Measurements from ENCODE around the gene PPP1R3G. TPM values are rescaled to one million over a fixed set of nuclear protein-coding genes. Genes with fewer than 3 reads are reported as not detected.

Gene PPP1R3G
- total and polyA plus RNA-seq, 2 of the 13 experiments (the other 11 are each of a cell fraction or from before 2014, with no cell fraction given) = 1.2 to 1.3 TPM

DNA sequence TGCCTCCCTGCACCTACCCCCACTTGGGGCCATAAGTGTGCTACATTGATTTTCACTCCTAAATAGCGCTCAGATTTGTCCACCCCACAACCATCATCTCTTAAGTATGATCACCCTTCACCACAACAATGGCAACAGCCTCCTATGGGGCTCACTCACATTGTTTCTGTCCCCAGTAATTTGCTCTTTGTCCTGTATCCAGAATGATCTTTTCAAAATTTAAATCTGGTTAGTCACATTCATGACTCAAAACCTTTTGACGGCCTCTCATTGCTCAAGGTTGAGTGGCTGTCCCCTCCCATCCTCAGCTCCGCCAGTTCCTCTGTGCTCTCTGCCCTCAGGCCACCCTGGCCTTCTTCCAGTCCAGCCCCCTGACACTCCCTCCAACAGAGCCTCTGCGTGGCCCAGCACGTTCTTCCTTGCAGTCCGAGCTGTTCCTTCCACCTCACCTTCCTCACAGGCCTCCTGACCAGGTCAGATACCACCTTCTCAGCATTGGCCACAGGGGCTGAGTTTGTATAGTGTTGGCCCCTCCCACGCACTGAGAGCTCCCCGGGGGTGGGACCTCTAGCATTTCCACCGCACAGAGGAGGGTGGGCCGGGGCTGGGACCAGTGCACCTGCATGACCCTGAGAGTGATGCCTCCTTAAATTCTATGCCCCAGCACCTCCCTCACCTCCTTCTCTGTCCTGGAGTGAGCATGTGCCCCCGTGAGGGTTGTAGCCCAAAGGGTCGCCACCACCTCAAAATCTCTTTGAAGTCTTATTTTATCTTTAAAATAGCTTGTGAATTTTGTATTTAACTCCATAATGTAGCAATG is 2.4 kb upstream of the PPP1R3G start (continued):
- TF ChIP-seq, protein P1, sequence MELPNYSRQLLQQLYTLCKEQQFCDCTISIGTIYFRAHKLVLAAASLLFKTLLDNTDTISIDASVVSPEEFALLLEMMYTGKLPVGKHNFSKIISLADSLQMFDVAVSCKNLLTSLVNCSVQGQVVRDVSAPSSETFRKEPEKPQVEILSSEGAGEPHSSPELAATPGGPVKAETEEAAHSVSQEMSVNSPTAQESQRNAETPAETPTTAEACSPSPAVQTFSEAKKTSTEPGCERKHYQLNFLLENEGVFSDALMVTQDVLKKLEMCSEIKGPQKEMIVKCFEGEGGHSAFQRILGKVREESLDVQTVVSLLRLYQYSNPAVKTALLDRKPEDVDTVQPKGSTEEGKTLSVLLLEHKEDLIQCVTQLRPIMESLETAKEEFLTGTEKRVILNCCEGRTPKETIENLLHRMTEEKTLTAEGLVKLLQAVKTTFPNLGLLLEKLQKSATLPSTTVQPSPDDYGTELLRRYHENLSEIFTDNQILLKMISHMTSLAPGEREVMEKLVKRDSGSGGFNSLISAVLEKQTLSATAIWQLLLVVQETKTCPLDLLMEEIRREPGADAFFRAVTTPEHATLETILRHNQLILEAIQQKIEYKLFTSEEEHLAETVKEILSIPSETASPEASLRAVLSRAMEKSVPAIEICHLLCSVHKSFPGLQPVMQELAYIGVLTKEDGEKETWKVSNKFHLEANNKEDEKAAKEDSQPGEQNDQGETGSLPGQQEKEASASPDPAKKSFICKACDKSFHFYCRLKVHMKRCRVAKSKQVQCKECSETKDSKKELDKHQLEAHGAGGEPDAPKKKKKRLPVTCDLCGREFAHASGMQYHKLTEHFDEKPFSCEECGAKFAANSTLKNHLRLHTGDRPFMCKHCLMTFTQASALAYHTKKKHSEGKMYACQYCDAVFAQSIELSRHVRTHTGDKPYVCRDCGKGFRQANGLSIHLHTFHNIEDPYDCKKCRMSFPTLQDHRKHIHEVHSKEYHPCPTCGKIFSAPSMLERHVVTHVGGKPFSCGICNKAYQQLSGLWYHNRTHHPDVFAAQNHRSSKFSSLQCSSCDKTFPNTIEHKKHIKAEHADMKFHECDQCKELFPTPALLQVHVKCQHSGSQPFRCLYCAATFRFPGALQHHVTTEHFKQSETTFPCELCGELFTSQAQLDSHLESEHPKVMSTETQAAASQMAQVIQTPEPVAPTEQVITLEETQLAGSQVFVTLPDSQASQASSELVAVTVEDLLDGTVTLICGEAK (IDR thresholded peaks at IDR 0.05) = no peak
- TF ChIP-seq, protein P1 (CRISPR knock-in tag; IDR thresholded peaks at IDR 0.05) = peak; percentile 83
- TF ChIP-seq ZNF260 (CRISPR knock-in tag; IDR thresholded peaks at IDR 0.05; ENCODE audit: borderline replicate concordance, low read depth) (no peak), ZNF614 (CRISPR knock-in tag; IDR thresholded peaks at IDR 0.05; ENCODE audit: borderline replicate concordance) (no peak), ZNF460 (CRISPR knock-in tag; IDR thresholded peaks at IDR 0.05; ENCODE audit: borderline replicate concordance) (no peak; the same call in 1 of the 2 replicates), ZNF138 (CRISPR knock-in tag; IDR thresholded peaks at IDR 0.05; ENCODE audit: low read depth) (peak; percentile 62; the same call in 1 of the 2 replicates), ZNF777 (CRISPR knock-in tag; IDR thresholded peaks at IDR 0.05) (no peak), TCF12 (IDR thresholded peaks at IDR 0.05) (no peak), TCF12 (CRISPR knock-in tag; IDR thresholded peaks at IDR 0.05) (no peak)
- TF ChIP-seq, protein P2, sequence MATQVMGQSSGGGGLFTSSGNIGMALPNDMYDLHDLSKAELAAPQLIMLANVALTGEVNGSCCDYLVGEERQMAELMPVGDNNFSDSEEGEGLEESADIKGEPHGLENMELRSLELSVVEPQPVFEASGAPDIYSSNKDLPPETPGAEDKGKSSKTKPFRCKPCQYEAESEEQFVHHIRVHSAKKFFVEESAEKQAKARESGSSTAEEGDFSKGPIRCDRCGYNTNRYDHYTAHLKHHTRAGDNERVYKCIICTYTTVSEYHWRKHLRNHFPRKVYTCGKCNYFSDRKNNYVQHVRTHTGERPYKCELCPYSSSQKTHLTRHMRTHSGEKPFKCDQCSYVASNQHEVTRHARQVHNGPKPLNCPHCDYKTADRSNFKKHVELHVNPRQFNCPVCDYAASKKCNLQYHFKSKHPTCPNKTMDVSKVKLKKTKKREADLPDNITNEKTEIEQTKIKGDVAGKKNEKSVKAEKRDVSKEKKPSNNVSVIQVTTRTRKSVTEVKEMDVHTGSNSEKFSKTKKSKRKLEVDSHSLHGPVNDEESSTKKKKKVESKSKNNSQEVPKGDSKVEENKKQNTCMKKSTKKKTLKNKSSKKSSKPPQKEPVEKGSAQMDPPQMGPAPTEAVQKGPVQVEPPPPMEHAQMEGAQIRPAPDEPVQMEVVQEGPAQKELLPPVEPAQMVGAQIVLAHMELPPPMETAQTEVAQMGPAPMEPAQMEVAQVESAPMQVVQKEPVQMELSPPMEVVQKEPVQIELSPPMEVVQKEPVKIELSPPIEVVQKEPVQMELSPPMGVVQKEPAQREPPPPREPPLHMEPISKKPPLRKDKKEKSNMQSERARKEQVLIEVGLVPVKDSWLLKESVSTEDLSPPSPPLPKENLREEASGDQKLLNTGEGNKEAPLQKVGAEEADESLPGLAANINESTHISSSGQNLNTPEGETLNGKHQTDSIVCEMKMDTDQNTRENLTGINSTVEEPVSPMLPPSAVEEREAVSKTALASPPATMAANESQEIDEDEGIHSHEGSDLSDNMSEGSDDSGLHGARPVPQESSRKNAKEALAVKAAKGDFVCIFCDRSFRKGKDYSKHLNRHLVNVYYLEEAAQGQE (IDR thresholded peaks at IDR 0.05; ENCODE audit: borderline replicate concordance in 1 of 2, low read depth in 1 of 2, low read length in 2 of 2) = peak in 1 of 2 experiments; percentile 53; a peak in 1 of 4 replicates
- TF ChIP-seq, protein P3, sequence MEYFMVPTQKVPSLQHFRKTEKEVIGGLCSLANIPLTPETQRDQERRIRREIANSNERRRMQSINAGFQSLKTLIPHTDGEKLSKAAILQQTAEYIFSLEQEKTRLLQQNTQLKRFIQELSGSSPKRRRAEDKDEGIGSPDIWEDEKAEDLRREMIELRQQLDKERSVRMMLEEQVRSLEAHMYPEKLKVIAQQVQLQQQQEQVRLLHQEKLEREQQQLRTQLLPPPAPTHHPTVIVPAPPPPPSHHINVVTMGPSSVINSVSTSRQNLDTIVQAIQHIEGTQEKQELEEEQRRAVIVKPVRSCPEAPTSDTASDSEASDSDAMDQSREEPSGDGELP (IDR thresholded peaks at IDR 0.05; ENCODE audit: borderline replicate concordance, low read depth) = no peak; the same call in 1 of the 2 replicates
- TF ChIP-seq, protein P4, sequence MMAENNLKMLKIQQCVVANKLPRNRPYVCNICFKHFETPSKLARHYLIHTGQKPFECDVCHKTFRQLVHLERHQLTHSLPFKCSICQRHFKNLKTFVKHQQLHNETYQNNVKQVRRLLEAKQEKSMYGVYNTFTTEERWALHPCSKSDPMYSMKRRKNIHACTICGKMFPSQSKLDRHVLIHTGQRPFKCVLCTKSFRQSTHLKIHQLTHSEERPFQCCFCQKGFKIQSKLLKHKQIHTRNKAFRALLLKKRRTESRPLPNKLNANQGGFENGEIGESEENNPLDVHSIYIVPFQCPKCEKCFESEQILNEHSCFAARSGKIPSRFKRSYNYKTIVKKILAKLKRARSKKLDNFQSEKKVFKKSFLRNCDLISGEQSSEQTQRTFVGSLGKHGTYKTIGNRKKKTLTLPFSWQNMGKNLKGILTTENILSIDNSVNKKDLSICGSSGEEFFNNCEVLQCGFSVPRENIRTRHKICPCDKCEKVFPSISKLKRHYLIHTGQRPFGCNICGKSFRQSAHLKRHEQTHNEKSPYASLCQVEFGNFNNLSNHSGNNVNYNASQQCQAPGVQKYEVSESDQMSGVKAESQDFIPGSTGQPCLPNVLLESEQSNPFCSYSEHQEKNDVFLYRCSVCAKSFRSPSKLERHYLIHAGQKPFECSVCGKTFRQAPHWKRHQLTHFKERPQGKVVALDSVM (CRISPR knock-in tag; IDR thresholded peaks at IDR 0.05) = no peak
